ENCODE data around the gene SELENOF. TPM values are rescaled to one million over a fixed set of nuclear protein-coding genes. Genes with fewer than 3 reads are reported as not detected.
A peak's percentile ranks its signal among the peaks of the same experiment; 100 is the strongest.

SELENOF gene
- total and polyA plus RNA-seq, 7 donors, result 56.2 to 91.4 (median 65.1) TPM

- TF ChIP-seq CTCF (IDR thresholded peaks at IDR 0.05), result no peak
- no peak overlapping the region for H3K27ac ChIP-seq
- H3K4me1 ChIP-seq, result no peaks in the 10 kb centered on the region
- no peak overlapping the region for H3K4me3 ChIP-seq
- no peaks in the 10 kb centered on the region for H3K27me3 ChIP-seq (ENCODE audit: insufficient read depth in 3 of 3, low read length in 2 of 3)
- WGBS, 3 donors, result 14 to 25% (median 23%) methylated on average over 2 of the region's 2 CpGs
- DNase-seq, result no peak
- intact Hi-C loops (cut with DNase I), result no loop called here
- no peaks in the 10 kb centered on the region for H3K36me3 ChIP-seq (ENCODE audit: insufficient read depth in 1 of 2, low read depth in 1 of 2)
- no peaks in the 10 kb centered on the region for H3K9me3 ChIP-seq
- peak in 1 of 4 donors; percentile 19 for ATAC-seq
These were observed 67.7 kb downstream of the SELENOF start for GRCh38 chr1:86846164-86846647.

GRCh38 chr1:86845514-86845913 is 68.4 kb downstream of the SELENOF start:
- intact Hi-C loops (cut with DNase I), result no loop called here
- Histone ChIP-seq H3K4me3 (no peak overlapping the region), H3K36me3 (ENCODE audit: insufficient read depth in 1 of 2, low read depth in 1 of 2) (no peaks in the 10 kb centered on the region), H3K27ac (no peak overlapping the region), H3K27me3 (ENCODE audit: insufficient read depth in 3 of 3, low read length in 2 of 3) (no peaks in the 10 kb centered on the region), H3K9me3 (no peaks in the 10 kb centered on the region), H3K4me1 (no peaks in the 10 kb centered on the region)
- ATAC-seq, result no peak
- WGBS, 3 donors, result 59 to 93% (median 85%) methylated on average over 3 of the region's 3 CpGs
- no peak for DNase-seq
- TF ChIP-seq CTCF (IDR thresholded peaks at IDR 0.05), result no peak

- TF ChIP-seq CTCF (IDR thresholded peaks at IDR 0.05), result no peak
- no peak for ATAC-seq
- H3K36me3 ChIP-seq (ENCODE audit: insufficient read depth in 1 of 2, low read depth in 1 of 2), result no peaks in the 10 kb centered on the region
- no peak overlapping the region for H3K27ac ChIP-seq
- no peaks in the 10 kb centered on the region for H3K4me1 ChIP-seq
- H3K4me3 ChIP-seq, result no peak overlapping the region
- no peak for DNase-seq
- intact Hi-C loops (cut with DNase I), result loop anchor here in 1 of 2 donors (1.0 kb wide), 1 partner anchor 43 kb away; no protein-coding TSS in a partner anchor
- H3K9me3 ChIP-seq, result no peaks in the 10 kb centered on the region
- 69 to 76% (median 73%) methylated on average over 1 of the region's 1 CpG for WGBS, 3 donors
- no peaks in the 10 kb centered on the region for H3K27me3 ChIP-seq (ENCODE audit: insufficient read depth in 3 of 3, low read length in 2 of 3)
These were observed 72.8 kb downstream of the SELENOF start for GRCh38 chr1:86841116-86841515.

- no peaks in the 10 kb centered on the region for H3K4me1 ChIP-seq
- no peak overlapping the region for H3K4me3 ChIP-seq
- 51 to 58% (median 52%) methylated on average over 17 of the region's 17 CpGs for WGBS, 3 donors
- peak; percentile 87 to 98 (median 91) for ATAC-seq
- H3K27ac ChIP-seq, result no peak overlapping the region
- DNase-seq, result peak; percentile 61 to 70
- intact Hi-C loops (cut with DNase I), result loop anchor here (2.0 to 5.0 kb wide), 5 partner anchors 56 to 251 kb away; no protein-coding TSS in a partner anchor
- H3K27me3 ChIP-seq (ENCODE audit: insufficient read depth in 3 of 3, low read length in 2 of 3), result no peaks in the 10 kb centered on the region
- no peaks in the 10 kb centered on the region for H3K9me3 ChIP-seq
- H3K36me3 ChIP-seq (ENCODE audit: insufficient read depth in 1 of 2, low read depth in 1 of 2), result no peaks in the 10 kb centered on the region
- peak; percentile 70 for TF ChIP-seq CTCF (IDR thresholded peaks at IDR 0.05)
These were observed 80.3 kb downstream of the SELENOF start for GRCh38 chr1:86833461-86834215.
